Colon (tissue), 2 donors: Measurements from ENCODE around the gene DMBT1.
"Not testable (repeated sequence)": the region's sequence is repeated elsewhere in the genome, so short reads cannot be mapped to it uniquely, and the experiment has no call there.

Source experiments
- FAIRE-seq: peaks from 2 replicates; lab custom pipeline; 2012; peaks lifted over from hg19 to GRCh38; lab: Jason Lieb, UNC
- donor health status: control.
- donor health status: control.

The DMBT1 gene

GRCh38 chr10:122586070-122586469 lies 25.5 kb downstream of the DMBT1 start:
- not testable (repeated sequence) for FAIRE-seq

- FAIRE-seq = no peak
Measured at GRCh38 chr10:122587098-122587760, 26.7 kb downstream of the DMBT1 start.

GRCh38 chr10:122588381-122588780 lies 27.8 kb downstream of the DMBT1 start:
- no peak for FAIRE-seq

GRCh38 chr10:122590153-122590552 lies 29.6 kb downstream of the DMBT1 start:
- no peak for FAIRE-seq

- FAIRE-seq = no peak
Measured at GRCh38 chr10:122591736-122592135, 31.2 kb downstream of the DMBT1 start.

GRCh38 chr10:122592161-122592560 lies 31.6 kb downstream of the DMBT1 start:
- FAIRE-seq = no peak

GRCh38 chr10:122617476-122618270 lies 57.1 kb downstream of the DMBT1 start:
- no peak for FAIRE-seq

GRCh38 chr10:122618461-122619165 lies 58.1 kb downstream of the DMBT1 start:
- FAIRE-seq = no peak

GRCh38 chr10:122620961-122621360 lies 60.4 kb downstream of the DMBT1 start:
- FAIRE-seq = not testable (repeated sequence)

- no peak for FAIRE-seq
Measured at GRCh38 chr10:122624546-122624945, 64.0 kb downstream of the DMBT1 start.

GRCh38 chr10:122630526-122630925 lies 70.0 kb downstream of the DMBT1 start:
- FAIRE-seq = no peak

- FAIRE-seq = no peak
Measured at GRCh38 chr10:122632031-122632430, 71.5 kb downstream of the DMBT1 start.

- FAIRE-seq = no peak
Measured at GRCh38 chr10:122632576-122632975, 72.0 kb downstream of the DMBT1 start.

GRCh38 chr10:122636953-122637352 lies 76.4 kb downstream of the DMBT1 start:
- FAIRE-seq = no peak

GRCh38 chr10:122637376-122637775 lies 76.8 kb downstream of the DMBT1 start:
- no peak for FAIRE-seq

- FAIRE-seq = no peak
Measured at GRCh38 chr10:122638106-122638505, 77.6 kb downstream of the DMBT1 start.

- FAIRE-seq = no peak
Measured at GRCh38 chr10:122639801-122640200, 79.2 kb downstream of the DMBT1 start.

GRCh38 chr10:122640921-122641320 lies 80.4 kb downstream of the DMBT1 start:
- no peak for FAIRE-seq

GRCh38 chr10:122642726-122643605 lies 82.4 kb downstream of the DMBT1 start:
- FAIRE-seq = no peak

GRCh38 chr10:122643931-122644534 lies 83.5 kb downstream of the DMBT1 start:
- FAIRE-seq = no peak
